Left lung (tissue), 10 donors: ENCODE data around the gene NEO1. TPM values are rescaled to one million over a fixed set of nuclear protein-coding genes. Genes with fewer than 3 reads are reported as not detected.

Experiments
- ATAC-seq: fragments of 200-7000 bp; cut with Tn5 transposase; one replicate; pipeline ENCODE4 v1.9.1; 2020; ENCODE audit warnings: moderate library complexity
- DNase-seq, 4 donors: peaks; one replicate each; pipeline ENCODE4 v3.0.0-alpha.2; 2013 to 2020
- H3K27ac ChIP-seq, 2 donors: fragments of 200-600 bp; sonication (generic) in 1 of 2; one replicate each; pipeline versions ENCODE4 v1.5.0 to v1.8.0; 2020 to 2021
- H3K27me3 ChIP-seq, 2 donors: fragments of 200-600 bp; sonication (generic) in 1 of 2; one replicate each; pipeline versions ENCODE4 v1.5.0 to v1.8.0; 2020 to 2021
- H3K36me3 ChIP-seq, 2 donors: fragments of 200-600 bp; sonication (generic) in 1 of 2; one replicate each; pipeline versions ENCODE4 v1.5.0 to v1.8.0; 2020 to 2021
- H3K4me1 ChIP-seq, 2 donors: fragments of 200-600 bp; one replicate each; pipeline ENCODE4 v1.8.0; 2021
- H3K4me3 ChIP-seq, 2 donors: fragments of 200-600 bp; sonication (generic) in 1 of 2; one replicate each; pipeline versions ENCODE4 v1.5.0 to v1.8.0; 2020 to 2021; ENCODE audit warnings: mild to moderate bottlenecking in 1 of 2
- H3K9me3 ChIP-seq, 2 donors: fragments of 200-600 bp; sonication (generic) in 1 of 2; one replicate each; pipeline versions ENCODE4 v1.5.0 to v1.8.0; 2020 to 2021
- CTCF ChIP-seq, 2 donors: fragments of 200-600 bp; sonication (generic) in 1 of 2; IDR thresholded peaks; one replicate each; pipeline versions ENCODE4 v1.5.0 to v1.8.0; 2021; ENCODE audit warnings: antibody characterized with exemption in 2 of 2
- intact Hi-C, 2 donors: fragments of 100-400 bp; cut with DNase I; formaldehyde crosslinking; loops; one replicate each; pipeline versions ENCODE4 v1.11.2 to v1.14.2; 2022
- polyA plus RNA-seq, 6 donors: library from polyadenylated mRNA; unstranded; fragments of 120-200 nt; gene quantifications; one replicate each; pipeline ENCODE4 v1.2.1, GENCODE V29; 2013; ENCODE audit not compliant: insufficient read length in 6 of 6
- total RNA-seq, 2 donors: library from RNA; stranded (reverse); fragmentation: NEBNext Ultra II Directional; extraction: Animal tissue kit (Norgen Biotek cat#: 25700); gene quantifications; one replicate each; pipeline ENCODE4 v1.2.1, GENCODE V29; 2021
- donor health status: DM: no; HTN: yes; CAD: no.
- donor health status: DM: no; HTN: no; CAD: no.

NEO1 gene
- total and polyA plus RNA-seq, 8 donors, result 30.1 to 155 (median 110) TPM

GRCh38 chr15:73328149-73328820 lies 276.0 kb downstream of the NEO1 start:
- H3K27me3 ChIP-seq, result peaks cover 0 to 22% of the 10 kb centered on the region in 2 donors
- no peak for DNase-seq
- no peaks in the 10 kb centered on the region for H3K36me3 ChIP-seq
- no peak for TF ChIP-seq CTCF (IDR thresholded peaks at IDR 0.05)
- H3K27ac ChIP-seq, result no peak overlapping the region
- H3K4me3 ChIP-seq, result no peak overlapping the region
- intact Hi-C loops, result no loop called here
- ATAC-seq, result no peak
- no peaks in the 10 kb centered on the region for H3K9me3 ChIP-seq
- no peaks in the 10 kb centered on the region for H3K4me1 ChIP-seq

- H3K9me3 ChIP-seq, result no peaks in the 10 kb centered on the region
- H3K36me3 ChIP-seq, result no peaks in the 10 kb centered on the region
- H3K27me3 ChIP-seq, result peaks cover 0 to 19% of the 10 kb centered on the region in 2 donors
- ATAC-seq (no peak), DNase-seq (no peak)
- TF ChIP-seq CTCF (IDR thresholded peaks at IDR 0.05), result no peak
- intact Hi-C loops, result no loop called here
- no peak overlapping the region for H3K27ac ChIP-seq
- H3K4me3 ChIP-seq, result no peak overlapping the region
- H3K4me1 ChIP-seq, result no peaks in the 10 kb centered on the region
These were observed 276.7 kb downstream of the NEO1 start for GRCh38 chr15:73328981-73329380.

- intact Hi-C loops, result no loop called here
- no peaks in the 10 kb centered on the region for H3K9me3 ChIP-seq
These were observed 277.4 kb downstream of the NEO1 start for GRCh38 chr15:73329501-73330200.

GRCh38 chr15:73330206-73331051 lies 278.2 kb downstream of the NEO1 start:
- Histone ChIP-seq H3K4me3 (no peak overlapping the region), H3K27me3 (peaks cover 0 to 14% of the 10 kb centered on the region in 2 donors), H3K27ac (no peak overlapping the region), H3K9me3 (no peaks in the 10 kb centered on the region), H3K36me3 (no peaks in the 10 kb centered on the region), H3K4me1 (no peaks in the 10 kb centered on the region)
- intact Hi-C loops, result no loop called here
- DNase-seq (no peak), ATAC-seq (no peak)
- TF ChIP-seq CTCF (IDR thresholded peaks at IDR 0.05), result no peak

More at GRCh38 chr15:73329501-73330200, 277.4 kb downstream of the NEO1 start:
- Histone ChIP-seq H3K27ac (no peak overlapping the region), H3K4me1 (no peaks in the 10 kb centered on the region), H3K27me3 (peaks cover 0 to 18% of the 10 kb centered on the region in 2 donors), H3K36me3 (no peaks in the 10 kb centered on the region), H3K4me3 (no peak overlapping the region)
- ATAC-seq (no peak), DNase-seq (no peak)
- TF ChIP-seq CTCF (IDR thresholded peaks at IDR 0.05), result no peak

- Histone ChIP-seq H3K27me3 (peaks cover 0 to 11% of the 10 kb centered on the region in 2 donors), H3K36me3 (no peaks in the 10 kb centered on the region), H3K4me1 (no peaks in the 10 kb centered on the region), H3K4me3 (no peak overlapping the region), H3K9me3 (no peaks in the 10 kb centered on the region), H3K27ac (no peak overlapping the region)
- DNase-seq, result no peak
- intact Hi-C loops, result no loop called here
- TF ChIP-seq CTCF (IDR thresholded peaks at IDR 0.05), result no peak
- ATAC-seq, result no peak
These were observed 279.2 kb downstream of the NEO1 start for GRCh38 chr15:73331501-73331900.
